ENCODE measurements around the gene TNFSF12.

Gene TNFSF12

GRCh38 chr17:7512824-7513540 lies 35.9 kb upstream of the TNFSF12 start:
- no peaks in the 10 kb centered on the region for H3K9me3 ChIP-seq (ENCODE audit: control insufficient read depth, low read length)
- DNase-seq (ENCODE audit: low read depth), result no peak
- no peak overlapping the region for H3K4me3 ChIP-seq (ENCODE audit: low read length)
- no peaks in the 10 kb centered on the region for H3K27me3 ChIP-seq (replicated peaks; ENCODE audit: control insufficient read depth, insufficient read depth, low read length)
- H3K9ac ChIP-seq (ENCODE audit: low read length), result no peak overlapping the region
- peaks cover 65% of the 10 kb centered on the region for H3K36me3 ChIP-seq (ENCODE audit: control insufficient read depth, insufficient read depth, low read length, severe bottlenecking)
- peaks cover 13% of the 10 kb centered on the region for H3K4me1 ChIP-seq (ENCODE audit: control insufficient read depth, insufficient read depth, low read length)

DNA sequence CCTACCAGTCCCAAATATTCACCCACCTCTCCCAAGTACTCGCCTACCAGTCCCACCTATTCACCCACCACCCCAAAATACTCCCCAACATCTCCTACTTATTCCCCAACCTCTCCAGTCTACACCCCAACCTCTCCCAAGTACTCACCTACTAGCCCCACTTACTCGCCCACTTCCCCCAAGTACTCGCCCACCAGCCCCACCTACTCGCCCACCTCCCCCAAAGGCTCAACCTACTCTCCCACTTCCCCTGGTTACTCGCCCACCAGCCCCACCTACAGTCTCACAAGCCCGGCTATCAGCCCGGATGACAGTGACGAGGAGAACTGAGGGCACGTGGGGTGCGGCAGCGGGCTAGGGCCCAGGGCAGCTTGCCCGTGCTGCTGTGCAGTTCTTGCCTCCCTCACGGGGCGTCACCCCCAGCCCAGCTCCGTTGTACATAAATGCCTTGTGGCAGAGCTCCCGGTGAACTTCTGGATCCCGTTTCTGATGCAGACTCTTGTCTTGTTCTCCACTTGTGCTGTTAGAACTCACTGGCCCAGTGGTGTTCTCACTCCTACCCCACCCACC lies 34.9 kb upstream of the TNFSF12 start:
- no peaks in the 10 kb centered on the region for H3K9me3 ChIP-seq (ENCODE audit: control insufficient read depth, low read length)
- H3K27me3 ChIP-seq (replicated peaks; ENCODE audit: control insufficient read depth, insufficient read depth, low read length), result no peaks in the 10 kb centered on the region
- no peak overlapping the region for H3K9ac ChIP-seq (ENCODE audit: low read length)
- peaks cover 55% of the 10 kb centered on the region for H3K36me3 ChIP-seq (ENCODE audit: control insufficient read depth, insufficient read depth, low read length, severe bottlenecking)
- H3K4me3 ChIP-seq (ENCODE audit: low read length), result no peak overlapping the region
- DNase-seq (ENCODE audit: low read depth), result no peak
- peaks cover 13% of the 10 kb centered on the region for H3K4me1 ChIP-seq (ENCODE audit: control insufficient read depth, insufficient read depth, low read length)

- H3K27me3 ChIP-seq (replicated peaks; ENCODE audit: control insufficient read depth, insufficient read depth, low read length), result no peaks in the 10 kb centered on the region
- no peak for DNase-seq (ENCODE audit: low read depth)
- H3K36me3 ChIP-seq (ENCODE audit: control insufficient read depth, insufficient read depth, low read length, severe bottlenecking), result peaks cover 35% of the 10 kb centered on the region
These were observed 32.8 kb upstream of the TNFSF12 start for GRCh38 chr17:7515911-7516610.

DNA sequence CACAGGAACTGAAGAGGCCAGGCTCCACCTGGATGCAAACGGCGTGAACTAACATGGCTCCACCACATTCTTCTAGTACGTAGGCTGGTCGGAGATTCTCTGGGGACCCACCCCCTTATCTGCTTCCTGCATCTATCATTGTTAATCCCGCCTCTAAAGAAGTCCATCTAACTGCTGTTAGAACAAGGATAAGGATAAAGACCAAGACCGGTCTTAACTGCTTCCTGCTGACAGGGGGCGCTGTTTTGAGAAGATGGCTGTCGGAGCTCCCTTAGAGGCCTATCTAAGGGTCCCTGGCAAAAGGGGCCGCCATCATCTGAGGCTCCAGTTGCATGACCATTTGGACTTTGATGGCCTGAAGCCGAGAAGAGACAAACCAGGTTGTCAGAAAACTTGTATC lies 25.8 kb upstream of the TNFSF12 start:
- Histone ChIP-seq H3K36me3 (ENCODE audit: control insufficient read depth, insufficient read depth, low read length, severe bottlenecking) (no peaks in the 10 kb centered on the region), H3K9me3 (ENCODE audit: control insufficient read depth, low read length) (peaks cover 4% of the 10 kb centered on the region), H3K9ac (ENCODE audit: low read length) (no peak overlapping the region), H3K4me3 (ENCODE audit: low read length) (no peak overlapping the region), H3K27me3 (replicated peaks; ENCODE audit: control insufficient read depth, insufficient read depth, low read length) (no peaks in the 10 kb centered on the region), H3K4me1 (ENCODE audit: control insufficient read depth, insufficient read depth, low read length) (no peaks in the 10 kb centered on the region)
- peak; percentile 14 for DNase-seq (ENCODE audit: low read depth)

More at GRCh38 chr17:7515911-7516610, 32.8 kb upstream of the TNFSF12 start:
- H3K9ac ChIP-seq (ENCODE audit: low read length), result no peak overlapping the region
- no peak overlapping the region for H3K4me3 ChIP-seq (ENCODE audit: low read length)
- no peaks in the 10 kb centered on the region for H3K9me3 ChIP-seq (ENCODE audit: control insufficient read depth, low read length)
- peaks cover 13% of the 10 kb centered on the region for H3K4me1 ChIP-seq (ENCODE audit: control insufficient read depth, insufficient read depth, low read length)

- no peak overlapping the region for H3K4me3 ChIP-seq (ENCODE audit: low read length)
- no peaks in the 10 kb centered on the region for H3K27me3 ChIP-seq (replicated peaks; ENCODE audit: control insufficient read depth, insufficient read depth, low read length)
- H3K36me3 ChIP-seq (ENCODE audit: control insufficient read depth, insufficient read depth, low read length, severe bottlenecking), result no peaks in the 10 kb centered on the region
- no peak for DNase-seq (ENCODE audit: low read depth)
- peaks cover 25% of the 10 kb centered on the region for H3K9me3 ChIP-seq (ENCODE audit: control insufficient read depth, low read length)
- H3K4me1 ChIP-seq (ENCODE audit: control insufficient read depth, insufficient read depth, low read length), result no peaks in the 10 kb centered on the region
- no peak overlapping the region for H3K9ac ChIP-seq (ENCODE audit: low read length)
These were observed 20.0 kb upstream of the TNFSF12 start for GRCh38 chr17:7528842-7529241.

DNA sequence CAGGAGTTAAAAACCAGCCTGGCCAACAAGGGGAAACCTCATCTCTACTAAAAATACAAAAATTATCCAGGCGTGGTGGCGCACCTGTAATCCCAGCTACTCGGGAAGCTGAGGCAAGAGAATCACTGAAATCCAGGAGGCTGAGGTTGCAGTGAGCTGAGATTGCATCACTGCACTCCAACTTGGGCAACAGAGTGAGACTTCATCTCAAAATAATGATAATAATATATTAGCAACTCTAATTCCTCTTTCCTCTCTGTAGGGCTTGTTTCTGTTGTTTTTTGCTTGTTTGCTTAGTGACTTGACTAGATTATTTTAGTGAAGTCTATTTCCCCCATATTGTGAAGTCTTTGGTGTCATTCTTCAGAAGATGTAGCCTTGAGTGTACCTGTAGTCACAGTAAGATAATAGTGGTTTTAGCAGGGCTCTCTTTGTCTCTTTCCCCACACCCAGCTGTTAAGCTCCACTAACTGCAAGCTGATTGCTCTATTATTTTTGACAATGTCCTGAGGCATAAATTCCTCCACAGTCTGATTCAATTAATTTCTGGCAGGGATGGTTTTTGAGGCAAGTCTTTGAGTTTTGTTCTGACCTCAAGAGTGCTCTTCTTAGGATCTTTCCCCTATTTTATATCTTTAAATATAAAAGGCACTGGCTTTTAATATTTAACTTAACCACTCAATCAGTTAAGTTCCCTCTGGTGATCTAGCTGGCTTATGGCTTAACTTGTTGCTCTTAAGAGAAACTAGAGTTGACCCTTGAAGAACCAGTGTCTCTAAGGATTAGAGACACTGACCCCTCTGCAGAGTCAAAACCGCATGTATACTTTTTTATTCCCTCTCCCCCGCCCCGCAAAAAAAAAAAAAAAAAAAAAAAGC lies 18.6 kb upstream of the TNFSF12 start:
- DNase-seq (ENCODE audit: low read depth), result no peak
- Histone ChIP-seq H3K4me3 (ENCODE audit: low read length) (no peak overlapping the region), H3K27me3 (replicated peaks; ENCODE audit: control insufficient read depth, insufficient read depth, low read length) (no peaks in the 10 kb centered on the region), H3K36me3 (ENCODE audit: control insufficient read depth, insufficient read depth, low read length, severe bottlenecking) (no peaks in the 10 kb centered on the region), H3K9ac (ENCODE audit: low read length) (no peak overlapping the region), H3K4me1 (ENCODE audit: control insufficient read depth, insufficient read depth, low read length) (no peaks in the 10 kb centered on the region), H3K9me3 (ENCODE audit: control insufficient read depth, low read length) (peaks cover 25% of the 10 kb centered on the region)

DNA sequence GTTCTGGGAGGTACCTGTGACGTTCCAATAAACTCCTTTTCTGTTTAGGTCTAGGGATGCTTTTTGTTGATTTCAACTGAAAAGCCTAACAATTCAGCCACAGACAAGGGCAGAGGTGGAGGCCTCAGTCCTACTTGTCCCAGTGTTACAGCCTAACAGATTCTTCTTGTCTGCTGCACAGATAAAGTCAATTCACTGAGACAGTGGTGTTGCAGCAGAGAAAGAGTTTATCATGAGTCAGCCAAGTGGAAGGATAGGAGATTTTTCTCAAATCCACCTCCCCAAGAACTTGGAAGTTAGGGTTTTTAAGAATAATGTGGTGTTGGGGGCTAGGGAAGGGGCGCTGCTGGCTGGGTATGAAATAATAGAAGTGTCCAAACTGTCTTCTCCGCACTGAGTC lies 10.8 kb upstream of the TNFSF12 start:
- H3K9me3 ChIP-seq (ENCODE audit: control insufficient read depth, low read length), result peaks cover 15% of the 10 kb centered on the region
- H3K27me3 ChIP-seq (replicated peaks; ENCODE audit: control insufficient read depth, insufficient read depth, low read length), result peaks cover 7% of the 10 kb centered on the region
- H3K36me3 ChIP-seq (ENCODE audit: control insufficient read depth, insufficient read depth, low read length, severe bottlenecking), result no peaks in the 10 kb centered on the region
- H3K4me3 ChIP-seq (ENCODE audit: low read length), result no peak overlapping the region
- H3K4me1 ChIP-seq (ENCODE audit: control insufficient read depth, insufficient read depth, low read length), result no peaks in the 10 kb centered on the region
- DNase-seq (ENCODE audit: low read depth), result no peak
- H3K9ac ChIP-seq (ENCODE audit: low read length), result no peak overlapping the region

- H3K9ac ChIP-seq (ENCODE audit: low read length), result no peak overlapping the region
- H3K4me3 ChIP-seq (ENCODE audit: low read length), result no peak overlapping the region
- no peak for DNase-seq (ENCODE audit: low read depth)
- H3K9me3 ChIP-seq (ENCODE audit: control insufficient read depth, low read length), result peaks cover 15% of the 10 kb centered on the region
- H3K27me3 ChIP-seq (replicated peaks; ENCODE audit: control insufficient read depth, insufficient read depth, low read length), result peaks cover 15% of the 10 kb centered on the region
- H3K36me3 ChIP-seq (ENCODE audit: control insufficient read depth, insufficient read depth, low read length, severe bottlenecking), result no peaks in the 10 kb centered on the region
- H3K4me1 ChIP-seq (ENCODE audit: control insufficient read depth, insufficient read depth, low read length), result no peaks in the 10 kb centered on the region
These were observed 9.8 kb upstream of the TNFSF12 start for GRCh38 chr17:7538891-7539545.

- Histone ChIP-seq H3K9ac (ENCODE audit: low read length) (no peak overlapping the region), H3K27me3 (replicated peaks; ENCODE audit: control insufficient read depth, insufficient read depth, low read length) (peaks cover 15% of the 10 kb centered on the region), H3K4me3 (ENCODE audit: low read length) (no peak overlapping the region), H3K9me3 (ENCODE audit: control insufficient read depth, low read length) (peaks cover 15% of the 10 kb centered on the region), H3K36me3 (ENCODE audit: control insufficient read depth, insufficient read depth, low read length, severe bottlenecking) (no peaks in the 10 kb centered on the region), H3K4me1 (ENCODE audit: control insufficient read depth, insufficient read depth, low read length) (peaks cover 3% of the 10 kb centered on the region)
- DNase-seq (ENCODE audit: low read depth), result no peak
These were observed 7.7 kb upstream of the TNFSF12 start for GRCh38 chr17:7541074-7541621.

DNA sequence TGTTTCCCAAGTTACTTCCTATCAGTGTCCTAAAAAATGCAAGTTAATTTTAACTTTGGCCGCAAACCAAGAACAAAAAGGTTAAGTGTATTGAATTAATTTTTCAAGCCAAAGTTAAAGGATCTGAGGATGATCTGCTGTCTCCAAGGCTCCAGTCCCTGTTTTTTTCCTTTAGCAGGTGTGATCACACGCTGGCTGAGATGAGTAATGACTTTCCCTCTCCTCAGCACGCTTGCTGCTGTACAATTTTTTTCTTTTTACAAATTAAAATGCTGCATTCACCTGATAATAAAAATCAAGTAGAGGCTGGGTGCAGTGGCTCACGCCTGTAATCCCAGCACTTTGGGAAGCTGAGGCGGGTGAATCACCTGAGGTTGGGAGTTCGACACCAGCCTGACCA lies 3.9 kb upstream of the TNFSF12 start:
- Histone ChIP-seq H3K9ac (ENCODE audit: low read length) (no peak overlapping the region), H3K36me3 (ENCODE audit: control insufficient read depth, insufficient read depth, low read length, severe bottlenecking) (no peaks in the 10 kb centered on the region), H3K27me3 (replicated peaks; ENCODE audit: control insufficient read depth, insufficient read depth, low read length) (peaks cover 15% of the 10 kb centered on the region), H3K9me3 (ENCODE audit: control insufficient read depth, low read length) (no peaks in the 10 kb centered on the region), H3K4me1 (ENCODE audit: control insufficient read depth, insufficient read depth, low read length) (peaks cover 12% of the 10 kb centered on the region), H3K4me3 (ENCODE audit: low read length) (no peak overlapping the region)
- DNase-seq (ENCODE audit: low read depth), result no peak

Measured in adipocyte (in vitro differentiated cells).